DOHH2 (cell line): ENCODE results near the gene NEURL3.

Experiments
- H3F3A ChIP-seq: fragments of 200-600 bp; sonication (generic), shearing (Covaris generic); 2 replicates; pipeline ENCODE4 v1.6.0; 2016; ENCODE audit warnings: antibody characterized with exemption, mild to moderate bottlenecking; ENCODE audit not compliant: control insufficient read depth, insufficient read depth
- H3K27ac ChIP-seq: fragments of 200-600 bp; sonication (generic); 2 replicates; pipeline ENCODE4 v1.5.1; 2014; ENCODE audit warnings: low read depth, mild to moderate bottlenecking, low read length, moderate library complexity
- H3K27me3 ChIP-seq: fragments of 200-600 bp; sonication (generic); 2 replicates; pipeline ENCODE4 v1.6.1; 2014; ENCODE audit warnings: mild to moderate bottlenecking, low read length, mixed read lengths; ENCODE audit not compliant: control insufficient read depth
- H3K36me3 ChIP-seq: fragments of 200-600 bp; sonication (generic); 2 replicates; pipeline ENCODE4 v1.6.1; 2014; ENCODE audit warnings: mild to moderate bottlenecking, low read length, moderate library complexity, mixed read lengths; ENCODE audit not compliant: control insufficient read depth
- H3K4me1 ChIP-seq: fragments of 200-600 bp; sonication (generic); 2 replicates; pipeline ENCODE4 v1.6.1; 2014; ENCODE audit warnings: mild to moderate bottlenecking, low read length, mixed read lengths; ENCODE audit not compliant: control insufficient read depth
- H3K4me2 ChIP-seq: fragments of 200-600 bp; sonication (generic); 2 replicates; pipeline ENCODE4 v1.6.0; 2014; ENCODE audit warnings: mild to moderate bottlenecking, low read length, moderate library complexity
- H3K4me3 ChIP-seq: fragments of 200-600 bp; sonication (generic); 2 replicates; pipeline ENCODE4 v1.5.1; 2014; ENCODE audit warnings: mild to moderate bottlenecking, low read length, mixed read lengths
- H3K79me2 ChIP-seq: fragments of 200-600 bp; sonication (generic); 2 replicates; pipeline ENCODE4 v1.6.1; 2014; ENCODE audit warnings: mild to moderate bottlenecking, low read length, mixed read lengths; ENCODE audit not compliant: control insufficient read depth
- H3K9me2 ChIP-seq: fragments of 200-600 bp; sonication (generic); replicated peaks from 2 replicates; pipeline ENCODE4 v1.6.1; 2014; ENCODE audit warnings: mild to moderate bottlenecking, low read length, mixed read lengths; ENCODE audit not compliant: control insufficient read depth
- H3K9me3 ChIP-seq: fragments of 200-600 bp; sonication (generic); 2 replicates; pipeline ENCODE4 v1.6.1; 2014; ENCODE audit warnings: antibody characterized with exemption, low read length, mixed read lengths; ENCODE audit not compliant: control insufficient read depth, insufficient read depth
- H4K20me1 ChIP-seq: fragments of 200-600 bp; sonication (generic); 2 replicates; pipeline ENCODE4 v1.6.0; 2014; ENCODE audit warnings: low read depth, mild to moderate bottlenecking, antibody characterized with exemption, low read length, moderate library complexity; ENCODE audit not compliant: control insufficient read depth, insufficient read depth
- EZH2phosphoT487 ChIP-seq: fragments of 200-600 bp; sonication (generic); IDR thresholded peaks from 2 replicates; pipeline ENCODE4 v1.6.1; 2017; ENCODE audit warnings: borderline replicate concordance, mild to moderate bottlenecking, antibody characterized with exemption, low read length, moderate library complexity, mixed read lengths
- TF ChIP-seq, protein P1 (sequence below): fragments of 200-600 bp; sonication (generic); IDR thresholded peaks from one replicate; pipeline ENCODE4 v1.5.1; 2014; ENCODE audit warnings: antibody characterized with exemption, mild to moderate bottlenecking, low read depth, low read length; ENCODE audit not compliant: poor library complexity, severe bottlenecking

The NEURL3 gene

GRCh38 chr2:96485350-96485749, 19.8 kb downstream of the NEURL3 start:
- Histone ChIP-seq H3K79me2 (no peaks in the 10 kb centered on the region), H3K36me3 (no peaks in the 10 kb centered on the region), H3K4me3 (no peak overlapping the region), H3K4me2 (peak overlapping the region; percentile 55; the same call in 1 of the 2 replicates), H3K9me3 (no peaks in the 10 kb centered on the region; the same call in 1 of the 2 replicates), H3K4me1 (peaks cover 8% of the 10 kb centered on the region), H4K20me1 (no peaks in the 10 kb centered on the region), H3K9me2 (no peaks in the 10 kb centered on the region; the same call in 1 of the 2 replicates), H3K27me3 (peaks cover 8% of the 10 kb centered on the region), H3K27ac (no peak overlapping the region), H3F3A (no peaks in the 10 kb centered on the region)
- no peak for TF ChIP-seq EZH2phosphoT487
- TF ChIP-seq, protein P1, sequence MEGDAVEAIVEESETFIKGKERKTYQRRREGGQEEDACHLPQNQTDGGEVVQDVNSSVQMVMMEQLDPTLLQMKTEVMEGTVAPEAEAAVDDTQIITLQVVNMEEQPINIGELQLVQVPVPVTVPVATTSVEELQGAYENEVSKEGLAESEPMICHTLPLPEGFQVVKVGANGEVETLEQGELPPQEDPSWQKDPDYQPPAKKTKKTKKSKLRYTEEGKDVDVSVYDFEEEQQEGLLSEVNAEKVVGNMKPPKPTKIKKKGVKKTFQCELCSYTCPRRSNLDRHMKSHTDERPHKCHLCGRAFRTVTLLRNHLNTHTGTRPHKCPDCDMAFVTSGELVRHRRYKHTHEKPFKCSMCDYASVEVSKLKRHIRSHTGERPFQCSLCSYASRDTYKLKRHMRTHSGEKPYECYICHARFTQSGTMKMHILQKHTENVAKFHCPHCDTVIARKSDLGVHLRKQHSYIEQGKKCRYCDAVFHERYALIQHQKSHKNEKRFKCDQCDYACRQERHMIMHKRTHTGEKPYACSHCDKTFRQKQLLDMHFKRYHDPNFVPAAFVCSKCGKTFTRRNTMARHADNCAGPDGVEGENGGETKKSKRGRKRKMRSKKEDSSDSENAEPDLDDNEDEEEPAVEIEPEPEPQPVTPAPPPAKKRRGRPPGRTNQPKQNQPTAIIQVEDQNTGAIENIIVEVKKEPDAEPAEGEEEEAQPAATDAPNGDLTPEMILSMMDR, result no peak

DNA sequence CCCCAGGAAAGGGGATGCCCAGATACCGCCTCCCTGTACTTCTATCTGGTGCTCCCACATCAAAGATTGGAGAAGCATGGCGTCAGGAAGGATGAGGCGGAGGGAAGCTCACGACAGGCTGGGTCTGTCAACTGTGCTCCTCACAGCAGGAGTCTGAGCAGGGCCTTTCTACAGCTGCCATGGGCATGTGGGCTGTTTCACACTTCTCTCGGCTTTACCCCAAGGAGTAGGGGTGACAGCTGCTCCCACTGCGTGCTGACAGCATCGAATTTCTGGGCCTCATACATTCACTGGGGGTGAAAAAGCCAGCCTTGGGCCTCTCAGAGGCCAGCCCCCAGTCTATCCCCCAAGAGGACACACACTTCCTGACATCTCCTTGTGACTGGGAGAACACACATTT, 21.1 kb downstream of the NEURL3 start:
- peaks cover 10% of the 10 kb centered on the region for H3K27me3 ChIP-seq
- no peak overlapping the region for H3K27ac ChIP-seq
- H3K9me2 ChIP-seq, result no peaks in the 10 kb centered on the region; the same call in 1 of the 2 replicates
- H4K20me1 ChIP-seq, result no peaks in the 10 kb centered on the region
- no peaks in the 10 kb centered on the region; the same call in 1 of the 2 replicates for H3K9me3 ChIP-seq
- H3F3A ChIP-seq, result no peaks in the 10 kb centered on the region
- H3K4me2 ChIP-seq, result no peak overlapping the region
- peaks cover 8% of the 10 kb centered on the region for H3K4me1 ChIP-seq
- no peak overlapping the region for H3K4me3 ChIP-seq
- TF ChIP-seq, protein P1, result no peak
- no peak for TF ChIP-seq EZH2phosphoT487
- H3K79me2 ChIP-seq, result no peaks in the 10 kb centered on the region
- no peaks in the 10 kb centered on the region for H3K36me3 ChIP-seq

- Histone ChIP-seq H3F3A (no peaks in the 10 kb centered on the region), H3K36me3 (no peaks in the 10 kb centered on the region), H3K9me3 (no peaks in the 10 kb centered on the region; the same call in 1 of the 2 replicates), H3K4me3 (no peak overlapping the region), H3K9me2 (no peaks in the 10 kb centered on the region; the same call in 1 of the 2 replicates), H3K4me2 (no peak overlapping the region), H3K4me1 (peaks cover 7% of the 10 kb centered on the region), H3K27ac (no peak overlapping the region), H3K79me2 (no peaks in the 10 kb centered on the region), H4K20me1 (no peaks in the 10 kb centered on the region), H3K27me3 (peaks cover 2% of the 10 kb centered on the region; the same call in 1 of the 2 replicates)
- TF ChIP-seq, protein P1, result no peak
- no peak for TF ChIP-seq EZH2phosphoT487
These were observed 27.7 kb downstream of the NEURL3 start for GRCh38 chr2:96477458-96477857.

GRCh38 chr2:96471772-96472171, 33.4 kb downstream of the NEURL3 start:
- TF ChIP-seq, protein P1, result no peak
- no peak for TF ChIP-seq EZH2phosphoT487

More at GRCh38 chr2:96471772-96472171, 33.4 kb downstream of the NEURL3 start:
- H3K4me2 ChIP-seq, result no peak overlapping the region
- no peaks in the 10 kb centered on the region for H3K79me2 ChIP-seq
- H3K36me3 ChIP-seq, result no peaks in the 10 kb centered on the region
- H3K9me3 ChIP-seq, result no peaks in the 10 kb centered on the region
- no peaks in the 10 kb centered on the region for H4K20me1 ChIP-seq
- H3K9me2 ChIP-seq, result no peaks in the 10 kb centered on the region
- no peak overlapping the region for H3K27ac ChIP-seq
- no peak overlapping the region for H3K4me3 ChIP-seq
- H3K27me3 ChIP-seq, result no peaks in the 10 kb centered on the region
- H3F3A ChIP-seq, result no peaks in the 10 kb centered on the region
- peaks cover 7% of the 10 kb centered on the region for H3K4me1 ChIP-seq
